ENCODE measurements around the gene VSIG1. TPM values are rescaled to one million over a fixed set of nuclear protein-coding genes. Genes with fewer than 3 reads are reported as not detected.

Gene VSIG1
- total RNA-seq, 1 donor from 2014 or later: 6.7 TPM

- intact Hi-C loops (cut with micrococcal nuclease): no loop called here
These were observed 19.1 kb downstream of the VSIG1 start for GRCh38 chrX:108064001-108064400.

GRCh38 chrX:108064613-108065012 lies 19.7 kb downstream of the VSIG1 start:
- intact Hi-C loops (cut with micrococcal nuclease): no loop called here

GRCh38 chrX:108068121-108068520 lies 23.3 kb downstream of the VSIG1 start:
- intact Hi-C loops (cut with micrococcal nuclease): no loop called here

DNA sequence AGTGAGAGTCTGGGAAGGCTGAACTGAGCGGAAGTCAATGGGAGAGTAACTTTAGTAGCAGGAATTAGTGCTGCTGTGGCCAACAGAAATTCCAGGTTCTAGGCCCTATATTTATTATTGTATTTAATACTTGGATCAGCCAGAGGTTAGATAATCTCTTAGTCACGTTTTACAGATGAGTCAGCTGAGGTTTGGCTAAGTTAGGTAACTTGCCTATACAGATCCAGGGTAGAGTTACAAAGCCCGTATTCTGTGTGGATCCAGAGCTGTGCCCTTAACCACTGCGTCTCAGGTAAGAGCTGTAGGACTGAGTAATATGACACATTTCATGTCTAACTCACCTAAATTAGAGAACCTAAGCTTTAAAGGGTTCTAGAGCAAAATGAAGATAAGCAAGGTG lies 26.0 kb downstream of the VSIG1 start:
- intact Hi-C loops (cut with micrococcal nuclease): loop anchor here (5.0 to 10.0 kb wide), 2 partner anchors 176 to 414 kb away; no protein-coding TSS in a partner anchor

GRCh38 chrX:108071578-108071977 lies 26.7 kb downstream of the VSIG1 start:
- intact Hi-C loops (cut with micrococcal nuclease): loop anchor here (5.0 to 10.0 kb wide), 2 partner anchors 177 to 414 kb away; no protein-coding TSS in a partner anchor

DNA sequence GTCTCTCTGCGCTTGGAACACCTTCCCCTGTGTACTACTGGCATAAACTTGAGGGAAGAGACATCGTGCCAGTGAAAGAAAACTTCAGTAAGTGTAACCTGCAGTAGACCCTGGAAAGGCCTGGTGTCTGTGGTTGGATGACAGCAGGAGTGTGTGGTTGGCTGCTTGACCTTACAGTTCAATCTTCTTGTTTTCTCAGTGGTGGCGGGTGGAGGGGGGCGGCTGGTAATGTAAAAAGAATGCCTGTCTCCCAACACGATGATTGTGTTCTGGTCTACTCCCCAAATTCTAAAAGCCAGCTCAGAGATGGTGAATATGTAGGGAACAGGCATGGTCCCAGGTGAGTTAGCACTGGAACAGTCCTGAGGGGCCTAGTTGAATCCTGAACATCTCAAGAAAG lies 27.9 kb downstream of the VSIG1 start:
- intact Hi-C loops (cut with micrococcal nuclease): loop anchor here (1.0 to 10.0 kb wide), 4 partner anchors 52 to 415 kb away; partner anchors contain the start of gene NCBP2L

GRCh38 chrX:108081110-108081509 lies 36.2 kb downstream of the VSIG1 start:
- intact Hi-C loops (cut with micrococcal nuclease): no loop called here

- intact Hi-C loops (cut with micrococcal nuclease): no loop called here
These were observed 42.9 kb downstream of the VSIG1 start for GRCh38 chrX:108087792-108088191.

- intact Hi-C loops (cut with micrococcal nuclease): no loop called here
These were observed 43.6 kb downstream of the VSIG1 start for GRCh38 chrX:108088511-108088910.

- intact Hi-C loops (cut with micrococcal nuclease): loop anchor here (1.0 to 10.0 kb wide), 12 partner anchors 72 to 1914 kb away; partner anchors contain the start of genes DNAAF6, MID2, MORC4 and NUP62CL
These were observed 45.8 kb downstream of the VSIG1 start for GRCh38 chrX:108090491-108091263.

DNA sequence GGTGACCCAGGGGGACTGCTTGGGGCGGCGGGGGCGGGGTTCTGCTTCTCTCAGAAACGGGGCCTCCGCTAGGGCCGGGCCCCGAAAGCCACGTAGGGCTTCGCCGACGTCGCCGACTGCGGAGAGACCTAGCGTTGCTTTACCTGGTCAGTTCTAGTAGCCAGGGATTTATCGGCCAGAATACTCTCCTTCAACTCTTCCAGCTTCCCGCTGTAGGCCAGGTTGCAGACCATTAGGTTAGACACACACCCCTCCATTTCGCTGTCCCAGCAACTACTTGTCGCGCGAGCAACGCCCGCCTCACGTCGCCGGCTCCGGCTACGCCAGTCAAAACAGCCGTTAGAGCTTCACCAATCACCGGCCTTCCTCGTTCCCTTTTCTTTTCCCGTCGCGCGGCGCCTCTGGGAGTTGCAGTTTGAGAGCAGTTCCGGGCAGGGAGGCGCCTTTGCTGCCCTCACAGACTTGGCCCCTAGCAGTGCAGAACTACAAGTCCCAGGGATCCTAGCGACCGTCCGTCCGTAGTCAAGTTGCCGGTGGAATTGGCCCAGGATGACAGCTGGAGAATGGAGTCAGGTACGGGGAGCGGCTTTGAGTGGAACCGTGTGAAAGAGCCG lies 46.5 kb downstream of the VSIG1 start, which contains the start of the genes ATG4A and PSMD10:
Gene ATG4A (plus strand): TSS at position 515 of the 614 bp plus-strand sequence. CDS start 49 bp downstream, at position 564.
Gene PSMD10 (minus strand): TSS at position 279 of the 614 bp plus-strand sequence. CDS start 22 bp downstream, at position 257.
- intact Hi-C loops (cut with micrococcal nuclease): loop anchor here (1.0 to 10.0 kb wide), 12 partner anchors 73 to 1913 kb away; partner anchors contain the start of genes DNAAF6, MID2, MORC4 and NUP62CL

- intact Hi-C loops (cut with micrococcal nuclease): loop anchor here (1.0 to 10.0 kb wide), 12 partner anchors 74 to 1913 kb away; partner anchors contain the start of genes DNAAF6, MID2, MORC4 and NUP62CL
These were observed 47.0 kb downstream of the VSIG1 start for GRCh38 chrX:108091878-108092291.

- intact Hi-C loops (cut with micrococcal nuclease): loop anchor here (10.0 kb wide), 1 partner anchor 1907 kb away; the partner anchor contains the start of gene TMEM164
These were observed 52.5 kb downstream of the VSIG1 start for GRCh38 chrX:108097380-108097779.

- intact Hi-C loops (cut with micrococcal nuclease): no loop called here
These were observed 60.6 kb downstream of the VSIG1 start for GRCh38 chrX:108105473-108105872.

GRCh38 chrX:108114541-108114940 lies 69.7 kb downstream of the VSIG1 start:
- intact Hi-C loops (cut with micrococcal nuclease): no loop called here

GRCh38 chrX:108117988-108118387 lies 73.1 kb downstream of the VSIG1 start:
- intact Hi-C loops (cut with micrococcal nuclease): no loop called here

GRCh38 chrX:108121291-108121690 lies 76.4 kb downstream of the VSIG1 start:
- intact Hi-C loops (cut with micrococcal nuclease): no loop called here

- intact Hi-C loops (cut with micrococcal nuclease): no loop called here
These were observed 77.9 kb downstream of the VSIG1 start for GRCh38 chrX:108122748-108123147.

- intact Hi-C loops (cut with micrococcal nuclease): no loop called here
These were observed 78.9 kb downstream of the VSIG1 start for GRCh38 chrX:108123591-108124366.

DNA sequence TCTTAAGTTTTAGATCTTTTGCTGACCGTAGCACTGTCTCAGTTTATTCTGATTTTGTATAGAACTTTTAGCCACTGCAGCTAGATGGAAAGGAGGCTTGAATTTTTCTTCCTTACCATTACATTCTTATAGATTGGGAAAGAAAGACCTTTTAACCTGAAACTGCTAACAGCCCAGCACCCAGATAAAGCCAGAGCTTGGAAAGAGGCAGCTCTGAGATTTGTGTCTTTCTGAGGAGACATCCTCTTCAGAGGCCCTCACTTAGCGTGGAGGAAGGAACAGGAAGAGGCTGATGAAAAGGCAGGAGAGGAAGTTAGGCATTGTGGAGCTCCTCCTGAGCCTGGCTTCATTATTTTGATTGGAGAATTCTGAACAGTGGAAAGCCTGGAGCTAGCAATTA lies 81.8 kb downstream of the VSIG1 start:
- intact Hi-C loops (cut with micrococcal nuclease): no loop called here

DNA sequence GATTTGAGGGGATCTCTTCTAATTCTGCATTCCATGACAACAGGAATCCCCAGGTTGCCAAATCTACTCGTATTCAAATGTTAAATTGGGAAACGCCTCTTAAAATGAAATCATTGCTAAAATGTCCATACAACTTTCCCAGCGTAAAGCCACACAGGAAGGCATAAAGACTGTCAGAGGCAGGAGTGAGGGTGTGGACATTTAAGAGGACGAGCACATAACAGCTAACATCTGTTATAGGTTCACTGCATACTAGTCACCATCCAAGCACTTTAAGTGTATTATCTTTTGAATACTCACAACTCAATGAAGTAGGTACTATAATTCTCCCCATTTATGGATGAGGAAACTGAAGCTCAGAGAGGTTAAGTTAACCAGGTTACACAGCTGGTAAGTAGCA lies 82.3 kb downstream of the VSIG1 start:
- intact Hi-C loops (cut with micrococcal nuclease): no loop called here

Data from T-helper 2 cell treated with Interferon-gamma antibody and Interleukin-4, amounts not matched to agents 100 ng/mL and 5 ng/mL, for 36 hours (primary cell).